ENCODE data around the gene LRRC74B.

The LRRC74B gene

GRCh38 chr22:21045585-21046294 lies at the start of gene LRRC74B:
Gene LRRC74B (plus strand): TSS chr22:21045946. CDS start chr22:21045987, 41 bp downstream.
- no peaks in the 10 kb centered on the region for H3K36me3 Mint-ChIP-seq (ENCODE audit: low read depth)
- peaks cover 36% of the 10 kb centered on the region for H3K4me1 Mint-ChIP-seq
- H3K4me3 Mint-ChIP-seq = peak within 1 kb of the TSS; percentile 88
- TF ChIP-seq CTCF (IDR thresholded peaks at IDR 0.05) = no peak
- peaks cover 8% of the 10 kb centered on the region for H3K27me3 Mint-ChIP-seq (ENCODE audit: low read depth, poor library complexity)
- peak; percentile 98 for DNase-seq
- no peaks in the 10 kb centered on the region for H3K9me3 Mint-ChIP-seq
- H3K27ac Mint-ChIP-seq = peak within 1 kb of the TSS; percentile 99

- H3K36me3 Mint-ChIP-seq (ENCODE audit: low read depth) = no peaks in the 10 kb centered on the region
- H3K4me3 Mint-ChIP-seq = no peak overlapping the region
- no peaks in the 10 kb centered on the region for H3K9me3 Mint-ChIP-seq
- H3K4me1 Mint-ChIP-seq = peaks cover 11% of the 10 kb centered on the region
- TF ChIP-seq CTCF (IDR thresholded peaks at IDR 0.05) = no peak
- no peak for DNase-seq
- no peaks in the 10 kb centered on the region for H3K27me3 Mint-ChIP-seq (ENCODE audit: low read depth, poor library complexity)
- no peak overlapping the region for H3K27ac Mint-ChIP-seq
These were observed 49.7 kb upstream of the LRRC74B start for GRCh38 chr22:20996031-20996410.

- Mint-ChIP-seq H3K4me3 (no peak overlapping the region), H3K4me1 (peaks cover 18% of the 10 kb centered on the region), H3K27me3 (ENCODE audit: low read depth, poor library complexity) (peaks cover 5% of the 10 kb centered on the region), H3K27ac (no peak overlapping the region), H3K36me3 (ENCODE audit: low read depth) (no peaks in the 10 kb centered on the region), H3K9me3 (no peaks in the 10 kb centered on the region)
- no peak for DNase-seq
- no peak for TF ChIP-seq CTCF (IDR thresholded peaks at IDR 0.05)
These were observed 48.9 kb upstream of the LRRC74B start for GRCh38 chr22:20996598-20997535.

- H3K4me1 Mint-ChIP-seq = peaks cover 20% of the 10 kb centered on the region
- no peak for TF ChIP-seq CTCF (IDR thresholded peaks at IDR 0.05)
- no peaks in the 10 kb centered on the region for H3K36me3 Mint-ChIP-seq (ENCODE audit: low read depth)
- H3K4me3 Mint-ChIP-seq = no peak overlapping the region
- peak overlapping the region; percentile 82 for H3K27ac Mint-ChIP-seq
- DNase-seq = no peak
- H3K27me3 Mint-ChIP-seq (ENCODE audit: low read depth, poor library complexity) = peaks cover 5% of the 10 kb centered on the region
- no peaks in the 10 kb centered on the region for H3K9me3 Mint-ChIP-seq
These were observed 48.0 kb upstream of the LRRC74B start for GRCh38 chr22:20997536-20998257.

- no peaks in the 10 kb centered on the region for H3K36me3 Mint-ChIP-seq (ENCODE audit: low read depth)
- H3K4me1 Mint-ChIP-seq = peaks cover 30% of the 10 kb centered on the region
- H3K27ac Mint-ChIP-seq = peak overlapping the region; percentile 82
- peaks cover 5% of the 10 kb centered on the region for H3K27me3 Mint-ChIP-seq (ENCODE audit: low read depth, poor library complexity)
- H3K9me3 Mint-ChIP-seq = no peaks in the 10 kb centered on the region
- no peak overlapping the region for H3K4me3 Mint-ChIP-seq
- DNase-seq = no peak
- TF ChIP-seq CTCF (IDR thresholded peaks at IDR 0.05) = no peak
These were observed 47.1 kb upstream of the LRRC74B start for GRCh38 chr22:20998411-20999336.

All from nephron progenitor cell (in vitro differentiated cells).